Tibial nerve (tissue), 4 donors: ENCODE measurements around the gene WWTR1.
A peak's percentile ranks its signal among the peaks of the same experiment; 100 is the strongest.

Source experiments
- EP300 ChIP-seq, 2 donors: sonication (generic); formaldehyde crosslinking; IDR thresholded peaks; one replicate each; pipeline ENCODE4 v1.6.1; 2017; ENCODE audit warnings: antibody characterized with exemption in 2 of 2, mild to moderate bottlenecking in 1 of 2
- POLR2A ChIP-seq, 2 donors: fragments of 450-650 bp; IDR thresholded peaks; one replicate each; pipeline ENCODE4 v1.6.1; 2017; ENCODE audit warnings: antibody characterized with exemption in 2 of 2, mild to moderate bottlenecking in 2 of 2, moderate library complexity in 2 of 2
- TF ChIP-seq, protein P1 (sequence below), 5 experiments: fragments of 200-600 bp in 3 of 5; fragments of 450-650 bp in 2 of 5; sonication (generic) in 3 of 5; IDR thresholded peaks; one replicate each; pipeline ENCODE4 v1.5.1; 2016 to 2019; ENCODE audit warnings: antibody characterized with exemption in 5 of 5, mild to moderate bottlenecking in 3 of 5, moderate library complexity in 2 of 5

DNA sequence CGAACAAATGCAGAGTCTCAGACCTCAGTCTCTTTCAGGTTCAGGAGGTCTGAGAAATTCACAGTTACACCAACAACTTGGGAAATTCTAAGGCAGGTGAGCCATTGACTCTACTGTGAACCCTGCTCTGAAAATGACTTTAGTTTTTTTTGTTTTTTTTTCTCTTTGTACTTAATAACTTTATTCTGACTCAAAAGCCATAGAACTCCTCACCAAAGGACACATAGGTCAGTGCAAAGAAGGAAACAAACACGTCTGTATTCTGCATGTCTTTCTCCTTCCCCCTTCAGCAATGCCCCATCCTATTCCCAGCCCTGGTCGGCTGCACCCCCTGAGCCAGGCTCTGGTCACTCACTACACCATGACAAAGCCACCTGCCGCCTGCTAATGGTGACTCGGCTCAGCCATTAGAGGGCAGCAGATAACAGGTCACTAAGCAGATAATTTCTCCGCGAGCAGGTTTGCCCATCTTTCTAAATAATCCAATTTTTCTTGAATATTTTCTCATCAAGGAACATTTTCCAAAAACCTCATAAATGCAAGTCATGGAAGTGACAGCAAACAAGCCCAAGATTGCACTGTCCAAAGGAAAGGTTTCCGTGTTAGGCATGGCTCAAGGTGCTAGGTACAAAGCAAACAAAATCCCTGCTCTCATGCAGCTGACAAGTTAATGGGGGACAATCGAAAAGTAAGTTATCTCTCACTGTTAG, 145.6 kb downstream of the WWTR1 start:
- TF ChIP-seq, protein P1, sequence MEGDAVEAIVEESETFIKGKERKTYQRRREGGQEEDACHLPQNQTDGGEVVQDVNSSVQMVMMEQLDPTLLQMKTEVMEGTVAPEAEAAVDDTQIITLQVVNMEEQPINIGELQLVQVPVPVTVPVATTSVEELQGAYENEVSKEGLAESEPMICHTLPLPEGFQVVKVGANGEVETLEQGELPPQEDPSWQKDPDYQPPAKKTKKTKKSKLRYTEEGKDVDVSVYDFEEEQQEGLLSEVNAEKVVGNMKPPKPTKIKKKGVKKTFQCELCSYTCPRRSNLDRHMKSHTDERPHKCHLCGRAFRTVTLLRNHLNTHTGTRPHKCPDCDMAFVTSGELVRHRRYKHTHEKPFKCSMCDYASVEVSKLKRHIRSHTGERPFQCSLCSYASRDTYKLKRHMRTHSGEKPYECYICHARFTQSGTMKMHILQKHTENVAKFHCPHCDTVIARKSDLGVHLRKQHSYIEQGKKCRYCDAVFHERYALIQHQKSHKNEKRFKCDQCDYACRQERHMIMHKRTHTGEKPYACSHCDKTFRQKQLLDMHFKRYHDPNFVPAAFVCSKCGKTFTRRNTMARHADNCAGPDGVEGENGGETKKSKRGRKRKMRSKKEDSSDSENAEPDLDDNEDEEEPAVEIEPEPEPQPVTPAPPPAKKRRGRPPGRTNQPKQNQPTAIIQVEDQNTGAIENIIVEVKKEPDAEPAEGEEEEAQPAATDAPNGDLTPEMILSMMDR (IDR thresholded peaks at IDR 0.05): peak; percentile 68 to 85 (median 73)
- TF ChIP-seq POLR2A (IDR thresholded peaks at IDR 0.05): no peak
- TF ChIP-seq EP300 (IDR thresholded peaks at IDR 0.05): peak in 1 of 2 donors; percentile 18
